PC-3 (cell line): ENCODE results near the gene SMPD3. TPM values are rescaled to one million over a fixed set of nuclear protein-coding genes. Genes with fewer than 3 reads are reported as not detected.

Experiments used
- ATAC-seq: fragments of 200-7000 bp; cut with Tn5 transposase; 2 replicates; pipeline ENCODE4 v1.9.1; 2020; ENCODE audit warnings: mild to moderate bottlenecking, moderate library complexity
- BruUV-seq: library from RNA; stranded (reverse); fragments of 400-500 nt; replicated peaks from 2 replicates; lab custom pipeline; 2021; lab: Mats Ljungman, UMichigan
- CTCF ChIA-PET: fragments of 300-600 bp; sonication (Branson Sonifier 250); formaldehyde crosslinking; loops from one replicate; lab custom pipeline; 2022; ENCODE audit warnings: antibody characterized with exemption; lab: Charles Lee
- POLR2A ChIA-PET: fragments of 300-600 bp; sonication (Branson Sonifier 250); formaldehyde crosslinking; loops from one replicate; lab custom pipeline; 2022; ENCODE audit warnings: antibody characterized with exemption; ENCODE audit not compliant: unreplicated experiment; lab: Charles Lee
- DNase-seq: peaks from one replicate; pipeline ENCODE4 v3.0.0-alpha.2; 2015
- H2AFZ ChIP-seq: fragments of 300-600 bp; sonication (generic); 2 replicates; pipeline ENCODE4 v1.6.0; 2016; ENCODE audit warnings: antibody characterized with exemption, low read length
- H3F3A ChIP-seq: fragments of 300-600 bp; sonication (generic); one replicate; pipeline ENCODE4 v1.6.0; 2017; ENCODE audit warnings: antibody characterized with exemption, low read length, control low read depth, mild to moderate bottlenecking; ENCODE audit not compliant: unreplicated experiment
- H3K27ac ChIP-seq: fragments of 300-600 bp; sonication (generic); 2 replicates; pipeline ENCODE4 v1.5.1; 2016; ENCODE audit warnings: mild to moderate bottlenecking, low read length
- H3K27me3 ChIP-seq: fragments of 300-600 bp; sonication (generic); 2 replicates; pipeline ENCODE4 v1.6.1; 2016; ENCODE audit warnings: low read length, mixed read lengths
- H3K36me3 ChIP-seq: fragments of 300-600 bp; sonication (generic); 2 replicates; pipeline ENCODE4 v1.6.1; 2016; ENCODE audit warnings: low read depth, mixed run types, low read length, mixed read lengths
- H3K4me1 ChIP-seq: fragments of 300-600 bp; sonication (generic); 2 replicates; pipeline ENCODE4 v1.5.1; 2016; ENCODE audit warnings: low read length; ENCODE audit not compliant: insufficient read depth
- H3K4me2 ChIP-seq: fragments of 300-600 bp; sonication (generic); 2 replicates; pipeline ENCODE4 v1.6.0; 2016; ENCODE audit warnings: low read length
- H3K4me3 ChIP-seq: fragments of 300-600 bp; sonication (generic); 2 replicates; pipeline ENCODE4 v1.5.1; 2016; ENCODE audit warnings: mild to moderate bottlenecking, low read length, mixed read lengths
- H3K79me2 ChIP-seq: fragments of 300-600 bp; sonication (generic); 2 replicates; pipeline ENCODE4 v1.6.1; 2017; ENCODE audit warnings: low read length, mixed read lengths
- H3K9ac ChIP-seq: fragments of 300-600 bp; sonication (generic); 2 replicates; pipeline ENCODE4 v1.6.0; 2016; ENCODE audit warnings: mild to moderate bottlenecking, low read length
- H3K9me2 ChIP-seq: fragments of 300-600 bp; sonication (generic); replicated peaks from 2 replicates; pipeline ENCODE4 v1.6.1; 2016; ENCODE audit warnings: mixed run types, low read length, mixed read lengths
- H3K9me3 ChIP-seq: fragments of 300-600 bp; sonication (generic); 2 replicates; pipeline ENCODE4 v1.6.1; 2016; ENCODE audit warnings: low read length, mixed read lengths
- H4K20me1 ChIP-seq: fragments of 300-600 bp; sonication (generic); 2 replicates; pipeline ENCODE4 v1.6.1; 2016; ENCODE audit warnings: low read length, mixed read lengths
- EZH2 ChIP-seq: fragments of 300-600 bp; sonication (generic); IDR thresholded peaks from one replicate; pipeline ENCODE4 v1.6.1; 2017; ENCODE audit warnings: antibody characterized with exemption, mild to moderate bottlenecking, low read length; ENCODE audit not compliant: unreplicated experiment
- EZH2phosphoT487 ChIP-seq: fragments of 300-600 bp; sonication (generic); IDR thresholded peaks from 2 replicates; pipeline ENCODE4 v1.6.1; 2018; ENCODE audit warnings: mild to moderate bottlenecking, antibody characterized with exemption, low read length, borderline replicate concordance
- intact Hi-C: fragments of 100-400 bp; cut with micrococcal nuclease; formaldehyde crosslinking; loops from 2 replicates; pipeline ENCODE4 v1.9.0; 2023
- total RNA-seq: library from RNA; depleted of rRNA; stranded (reverse); fragments of >200 nt; gene quantifications from 2 replicates; pipeline ENCODE4 v1.2.3, GENCODE V29; 2014
- TF ChIP-seq, protein P1 (sequence below): fragments of 300-600 bp; sonication (generic); conservative IDR thresholded peaks from 2 replicates; pipeline ENCODE4 v1.5.1; 2017; ENCODE audit warnings: antibody characterized with exemption, low read depth, mild to moderate bottlenecking, low read length

The SMPD3 gene
- total RNA-seq, 1 experiment from 2014 or later, result not detected

DNA sequence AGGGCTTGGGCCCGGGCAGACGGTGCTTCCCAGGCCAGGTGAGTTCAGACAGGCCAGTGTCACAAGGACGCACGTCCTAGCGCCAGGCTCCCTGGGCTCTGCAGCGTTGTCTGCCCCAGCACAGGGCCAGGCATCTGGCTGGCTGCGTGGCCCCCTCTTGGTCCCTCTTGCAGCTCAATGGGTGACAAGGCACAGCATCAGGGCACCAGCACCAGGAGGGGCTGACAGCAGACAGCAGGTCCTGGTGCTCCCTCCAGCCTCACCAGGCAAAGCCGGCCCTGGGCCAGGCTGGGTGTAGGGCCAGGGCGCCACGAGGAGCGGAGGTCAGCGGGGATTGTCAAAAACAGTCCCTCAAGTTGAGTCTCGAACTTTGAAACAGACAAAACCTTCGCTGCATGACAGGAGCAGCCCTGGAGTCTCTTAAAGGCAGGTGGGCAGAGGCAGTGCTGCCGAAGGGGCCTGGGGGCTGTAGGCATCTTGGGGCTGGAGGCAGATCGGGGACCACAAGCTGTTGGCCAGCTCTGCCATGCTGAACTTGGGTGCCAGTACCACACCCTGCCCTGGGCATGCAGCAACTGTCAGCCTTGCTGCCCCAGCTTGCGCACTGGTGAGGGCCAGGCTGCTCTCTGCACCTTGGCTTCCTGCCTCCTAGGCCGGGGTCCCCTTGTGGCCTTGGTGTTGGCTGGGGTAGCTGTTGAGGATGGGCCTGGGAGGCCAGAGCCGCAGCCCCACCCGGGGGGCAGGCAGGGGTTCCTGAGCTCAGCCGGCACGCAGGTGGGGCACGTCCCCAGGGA is 88.7 kb downstream of the SMPD3 start:
- POLR2A ChIA-PET, result no interaction called here
- H2AFZ ChIP-seq, result no peak overlapping the region
- CTCF ChIA-PET, result no interaction called here
- no peak overlapping the region for H3K9ac ChIP-seq
- no peaks in the 10 kb centered on the region for H3K36me3 ChIP-seq
- DNase-seq, result no peak
- intact Hi-C loops, result no loop called here
- TF ChIP-seq EZH2 (no peak), EZH2phosphoT487 (no peak)
- TF ChIP-seq, protein P1, sequence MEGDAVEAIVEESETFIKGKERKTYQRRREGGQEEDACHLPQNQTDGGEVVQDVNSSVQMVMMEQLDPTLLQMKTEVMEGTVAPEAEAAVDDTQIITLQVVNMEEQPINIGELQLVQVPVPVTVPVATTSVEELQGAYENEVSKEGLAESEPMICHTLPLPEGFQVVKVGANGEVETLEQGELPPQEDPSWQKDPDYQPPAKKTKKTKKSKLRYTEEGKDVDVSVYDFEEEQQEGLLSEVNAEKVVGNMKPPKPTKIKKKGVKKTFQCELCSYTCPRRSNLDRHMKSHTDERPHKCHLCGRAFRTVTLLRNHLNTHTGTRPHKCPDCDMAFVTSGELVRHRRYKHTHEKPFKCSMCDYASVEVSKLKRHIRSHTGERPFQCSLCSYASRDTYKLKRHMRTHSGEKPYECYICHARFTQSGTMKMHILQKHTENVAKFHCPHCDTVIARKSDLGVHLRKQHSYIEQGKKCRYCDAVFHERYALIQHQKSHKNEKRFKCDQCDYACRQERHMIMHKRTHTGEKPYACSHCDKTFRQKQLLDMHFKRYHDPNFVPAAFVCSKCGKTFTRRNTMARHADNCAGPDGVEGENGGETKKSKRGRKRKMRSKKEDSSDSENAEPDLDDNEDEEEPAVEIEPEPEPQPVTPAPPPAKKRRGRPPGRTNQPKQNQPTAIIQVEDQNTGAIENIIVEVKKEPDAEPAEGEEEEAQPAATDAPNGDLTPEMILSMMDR, result no peak
- no TSS peak for BruUV-seq
- no peaks in the 10 kb centered on the region for H3K27me3 ChIP-seq
- no peaks in the 10 kb centered on the region for H3F3A ChIP-seq
- H3K4me3 ChIP-seq, result no peak overlapping the region
- no peaks in the 10 kb centered on the region for H3K9me2 ChIP-seq
- H4K20me1 ChIP-seq, result no peaks in the 10 kb centered on the region
- H3K79me2 ChIP-seq, result no peaks in the 10 kb centered on the region
- H3K4me1 ChIP-seq, result no peaks in the 10 kb centered on the region
- H3K9me3 ChIP-seq, result no peaks in the 10 kb centered on the region
- H3K4me2 ChIP-seq, result no peak overlapping the region
- no peak overlapping the region for H3K27ac ChIP-seq
- no peak for ATAC-seq

DNA sequence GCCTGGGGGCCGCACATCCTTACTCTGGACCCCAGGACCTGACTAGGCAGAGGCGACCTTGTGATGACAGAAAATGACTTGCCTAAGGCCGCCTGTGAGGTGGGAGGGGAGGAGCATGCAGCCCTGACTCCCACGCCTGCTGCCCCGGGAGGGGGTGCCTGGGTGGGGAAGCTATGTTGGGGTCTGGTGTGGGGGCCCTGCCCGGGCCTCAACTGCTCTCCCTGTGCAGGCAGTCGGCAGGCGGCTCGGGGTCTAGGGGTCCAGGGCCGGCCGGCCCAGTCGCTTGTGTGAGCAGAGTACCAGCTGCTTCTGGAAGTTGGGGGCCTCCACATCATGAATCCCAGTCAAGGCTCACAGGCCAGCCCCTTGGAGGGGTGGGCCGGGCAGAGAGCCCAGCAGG is 89.4 kb downstream of the SMPD3 start:
- H4K20me1 ChIP-seq, result no peaks in the 10 kb centered on the region
- H3K27ac ChIP-seq, result no peak overlapping the region
- ChIA-PET CTCF (no interaction called here), POLR2A (no interaction called here)
- no peaks in the 10 kb centered on the region for H3K9me3 ChIP-seq
- DNase-seq (no peak), ATAC-seq (no peak)
- H3K4me1 ChIP-seq, result no peaks in the 10 kb centered on the region
- H3K36me3 ChIP-seq, result no peaks in the 10 kb centered on the region
- no peaks in the 10 kb centered on the region for H3F3A ChIP-seq
- H3K27me3 ChIP-seq, result no peaks in the 10 kb centered on the region
- no peak overlapping the region for H3K4me2 ChIP-seq
- intact Hi-C loops, result no loop called here
- TF ChIP-seq EZH2phosphoT487 (no peak), EZH2 (no peak)
- TF ChIP-seq, protein P1, result no peak
- H3K79me2 ChIP-seq, result no peaks in the 10 kb centered on the region
- BruUV-seq, result no TSS peak
- no peak overlapping the region for H3K9ac ChIP-seq
- no peaks in the 10 kb centered on the region for H3K9me2 ChIP-seq
- H3K4me3 ChIP-seq, result no peak overlapping the region
- H2AFZ ChIP-seq, result no peak overlapping the region

DNA sequence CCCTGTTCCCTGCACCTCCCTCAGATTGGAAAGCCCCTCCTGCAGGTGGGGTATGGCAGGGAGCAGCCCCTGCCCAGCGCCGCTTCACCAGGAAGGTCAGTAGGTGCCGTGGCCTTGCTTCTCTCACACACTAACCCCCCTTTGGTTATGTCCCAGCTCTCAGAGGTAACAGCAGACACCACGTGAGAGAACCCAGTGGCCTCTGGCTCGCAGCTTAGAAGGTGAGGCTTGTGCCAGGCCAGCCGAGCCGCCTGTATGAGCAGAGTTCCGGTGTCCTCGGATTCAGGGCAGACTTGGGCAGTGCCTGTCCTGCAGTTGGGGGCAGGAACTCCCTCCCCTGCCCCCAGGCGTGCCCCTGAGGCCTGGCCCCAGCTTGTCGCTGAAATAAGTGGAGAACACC is 90.4 kb downstream of the SMPD3 start:
- Histone ChIP-seq H3K9me3 (no peaks in the 10 kb centered on the region), H3K27me3 (no peaks in the 10 kb centered on the region), H3K9ac (no peak overlapping the region), H3K79me2 (no peaks in the 10 kb centered on the region), H3K9me2 (no peaks in the 10 kb centered on the region), H3F3A (no peaks in the 10 kb centered on the region), H4K20me1 (no peaks in the 10 kb centered on the region), H3K36me3 (no peaks in the 10 kb centered on the region), H2AFZ (no peak overlapping the region), H3K4me1 (no peaks in the 10 kb centered on the region), H3K4me2 (no peak overlapping the region), H3K4me3 (no peak overlapping the region), H3K27ac (no peak overlapping the region)
- intact Hi-C loops, result no loop called here
- no peak for DNase-seq
- POLR2A ChIA-PET, result no interaction called here
- TF ChIP-seq EZH2phosphoT487 (no peak), EZH2 (no peak)
- TF ChIP-seq, protein P1, result no peak
- CTCF ChIA-PET, result no interaction called here
- no TSS peak for BruUV-seq
- no peak for ATAC-seq
